ENCODE measurements around the gene PTPRN2.

The PTPRN2 gene

DNA sequence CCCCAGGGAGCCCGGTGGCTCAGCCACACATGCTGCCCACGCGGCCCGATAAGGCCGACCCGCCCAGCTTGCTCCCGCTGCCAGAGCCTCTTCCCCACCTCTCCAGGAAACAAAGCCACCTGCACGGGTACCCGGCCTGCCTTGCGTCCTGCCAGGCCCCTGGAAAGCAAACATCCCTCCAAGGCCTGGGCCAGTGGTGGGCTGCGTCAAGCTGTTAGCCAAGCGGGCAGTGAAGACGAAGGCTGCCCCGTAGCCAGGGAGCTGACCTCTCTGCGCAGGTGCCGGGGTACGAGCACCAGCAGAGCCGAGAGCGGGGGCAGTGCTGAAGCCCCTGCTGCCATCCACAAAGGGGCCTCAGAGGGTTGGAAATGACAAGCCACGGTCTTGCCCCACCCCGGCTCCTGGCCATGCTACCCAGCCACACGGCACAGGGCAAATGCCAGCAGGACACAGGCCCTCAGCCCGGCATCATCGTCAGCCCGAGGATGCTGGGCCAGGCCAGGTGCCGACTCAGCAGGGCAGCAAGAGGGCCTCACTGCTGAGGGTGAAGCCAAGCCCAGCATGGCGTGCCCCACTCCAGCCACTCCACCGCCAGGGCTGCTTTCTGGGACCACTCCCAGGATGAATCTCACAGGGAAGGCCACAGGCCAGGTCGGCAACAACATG, 140.0 kb downstream of the PTPRN2 start:
- Histone ChIP-seq H3K9ac (ENCODE audit: low read depth, low read length) (no peak overlapping the region), H3K9me3 (replicated peaks; ENCODE audit: low read length) (no peaks in the 10 kb centered on the region), H3K36me3 (ENCODE audit: insufficient read depth, low read length) (no peaks in the 10 kb centered on the region), H3K4me2 (ENCODE audit: low read length) (no peak overlapping the region), H3K4me1 (ENCODE audit: control insufficient read depth, insufficient read depth, low read length) (no peaks in the 10 kb centered on the region), H3K27me3 (ENCODE audit: control insufficient read depth, insufficient read depth, low read length) (no peaks in the 10 kb centered on the region), H3K4me3 (ENCODE audit: low read length) (no peak overlapping the region)

DNA sequence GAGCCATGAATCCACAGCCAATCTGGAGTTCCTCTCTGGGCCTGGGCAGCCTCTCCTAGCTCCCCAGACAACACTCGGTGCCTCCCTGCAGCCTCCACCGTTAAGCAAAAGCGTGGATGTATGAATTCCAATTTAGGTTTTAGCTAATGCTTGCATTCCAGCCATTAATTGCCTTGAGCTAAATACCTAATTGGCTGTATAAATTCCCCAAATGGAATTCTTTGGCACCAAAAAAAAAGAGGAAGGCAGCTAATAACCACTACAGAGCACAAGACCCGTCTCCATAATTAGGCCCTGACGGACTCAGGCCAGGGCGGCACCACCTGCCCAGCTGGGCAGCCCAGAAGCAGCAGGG, 140.5 kb downstream of the PTPRN2 start:
- Histone ChIP-seq H3K4me3 (ENCODE audit: low read length) (no peak overlapping the region), H3K4me1 (ENCODE audit: control insufficient read depth, insufficient read depth, low read length) (no peaks in the 10 kb centered on the region), H3K4me2 (ENCODE audit: low read length) (no peak overlapping the region), H3K9me3 (replicated peaks; ENCODE audit: low read length) (no peaks in the 10 kb centered on the region), H3K36me3 (ENCODE audit: insufficient read depth, low read length) (no peaks in the 10 kb centered on the region), H3K27me3 (ENCODE audit: control insufficient read depth, insufficient read depth, low read length) (no peaks in the 10 kb centered on the region), H3K9ac (ENCODE audit: low read depth, low read length) (no peak overlapping the region)

DNA sequence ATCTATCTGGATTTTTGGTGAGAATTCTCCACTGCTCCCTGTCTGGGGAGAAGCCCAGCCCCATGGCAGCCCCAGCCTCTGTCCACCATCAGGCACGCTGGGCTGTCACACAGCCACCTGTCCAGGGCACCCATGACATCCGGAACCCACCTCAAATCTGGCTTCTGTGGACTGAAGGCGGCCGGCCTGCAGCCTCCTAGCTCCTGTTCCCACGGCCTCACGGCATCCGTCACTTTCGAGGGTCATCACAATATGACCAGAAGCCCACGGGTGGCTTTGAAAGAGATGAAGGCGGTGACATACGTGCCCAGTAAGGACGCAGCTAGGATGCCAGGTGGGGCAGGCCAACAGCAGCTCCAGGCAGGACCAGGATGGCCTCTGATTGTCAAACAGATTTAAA, 140.9 kb downstream of the PTPRN2 start:
- Histone ChIP-seq H3K4me3 (ENCODE audit: low read length) (no peak overlapping the region), H3K9ac (ENCODE audit: low read depth, low read length) (no peak overlapping the region), H3K4me1 (ENCODE audit: control insufficient read depth, insufficient read depth, low read length) (no peaks in the 10 kb centered on the region), H3K27me3 (ENCODE audit: control insufficient read depth, insufficient read depth, low read length) (no peaks in the 10 kb centered on the region), H3K4me2 (ENCODE audit: low read length) (no peak overlapping the region), H3K36me3 (ENCODE audit: insufficient read depth, low read length) (no peaks in the 10 kb centered on the region), H3K9me3 (replicated peaks; ENCODE audit: low read length) (no peaks in the 10 kb centered on the region)

DNA sequence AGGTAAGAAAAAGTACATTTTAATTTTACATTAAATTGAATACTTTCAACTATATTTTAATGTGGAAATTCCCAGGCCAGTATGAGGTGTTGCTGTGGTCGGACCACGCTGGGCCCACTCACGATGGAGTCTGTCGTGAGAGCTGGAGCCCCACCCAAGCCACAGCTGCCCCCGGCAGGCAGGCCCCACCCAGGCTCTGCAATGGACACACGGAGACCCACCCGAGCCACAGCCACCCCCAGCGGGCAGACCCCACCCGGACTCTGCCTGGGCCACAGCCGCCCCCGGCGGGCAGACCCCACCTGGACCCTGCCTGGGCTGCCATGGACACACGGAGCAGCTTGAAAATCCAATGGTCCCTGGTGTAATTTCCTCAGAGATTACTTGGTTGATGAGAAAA, 141.3 kb downstream of the PTPRN2 start:
- Histone ChIP-seq H3K4me3 (ENCODE audit: low read length) (no peak overlapping the region), H3K36me3 (ENCODE audit: insufficient read depth, low read length) (no peaks in the 10 kb centered on the region), H3K9me3 (replicated peaks; ENCODE audit: low read length) (no peaks in the 10 kb centered on the region), H3K27me3 (ENCODE audit: control insufficient read depth, insufficient read depth, low read length) (no peaks in the 10 kb centered on the region), H3K4me2 (ENCODE audit: low read length) (no peak overlapping the region), H3K9ac (ENCODE audit: low read depth, low read length) (no peak overlapping the region), H3K4me1 (ENCODE audit: control insufficient read depth, insufficient read depth, low read length) (no peaks in the 10 kb centered on the region)

DNA sequence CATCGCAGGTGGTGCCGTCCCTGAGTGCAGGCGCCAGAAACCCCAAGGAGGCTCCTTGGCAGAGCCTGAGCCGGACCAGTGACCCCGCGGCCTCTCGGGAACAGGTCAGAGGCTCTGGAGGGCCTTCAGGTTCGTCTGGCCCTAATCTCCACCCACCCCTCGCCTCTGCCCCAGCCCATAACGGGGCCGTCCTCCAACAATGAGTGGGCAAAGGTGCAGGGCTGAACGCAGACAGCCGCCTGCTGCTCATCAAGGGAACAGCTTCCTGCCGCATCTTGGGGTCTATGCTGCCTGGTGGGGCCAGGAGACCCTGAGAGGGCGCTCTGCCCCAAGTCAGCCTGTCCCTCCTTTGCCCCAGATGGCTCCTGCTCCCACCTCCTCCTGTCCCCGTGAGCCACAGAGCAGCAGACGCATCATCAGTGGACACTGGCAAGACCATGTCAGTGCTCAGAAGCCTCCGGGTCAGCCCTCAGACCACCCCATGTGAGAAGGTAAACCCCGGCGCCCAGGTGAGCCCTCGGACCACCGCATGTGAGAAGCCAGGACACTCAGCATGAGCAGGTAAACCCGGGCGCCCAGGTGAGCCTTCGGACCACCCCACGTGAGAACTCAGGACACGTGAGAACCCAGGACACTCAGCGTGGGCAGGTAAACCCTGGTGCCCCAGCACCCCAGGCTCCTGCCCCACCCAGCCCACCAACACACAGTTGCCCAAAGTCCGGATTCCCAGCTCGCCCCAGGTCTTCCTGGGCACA, 142.0 kb downstream of the PTPRN2 start:
- Histone ChIP-seq H3K4me3 (ENCODE audit: low read length) (no peak overlapping the region), H3K27me3 (ENCODE audit: control insufficient read depth, insufficient read depth, low read length) (no peaks in the 10 kb centered on the region), H3K36me3 (ENCODE audit: insufficient read depth, low read length) (no peaks in the 10 kb centered on the region), H3K4me1 (ENCODE audit: control insufficient read depth, insufficient read depth, low read length) (no peaks in the 10 kb centered on the region), H3K4me2 (ENCODE audit: low read length) (no peak overlapping the region), H3K9ac (ENCODE audit: low read depth, low read length) (no peak overlapping the region), H3K9me3 (replicated peaks; ENCODE audit: low read length) (no peaks in the 10 kb centered on the region)

DNA sequence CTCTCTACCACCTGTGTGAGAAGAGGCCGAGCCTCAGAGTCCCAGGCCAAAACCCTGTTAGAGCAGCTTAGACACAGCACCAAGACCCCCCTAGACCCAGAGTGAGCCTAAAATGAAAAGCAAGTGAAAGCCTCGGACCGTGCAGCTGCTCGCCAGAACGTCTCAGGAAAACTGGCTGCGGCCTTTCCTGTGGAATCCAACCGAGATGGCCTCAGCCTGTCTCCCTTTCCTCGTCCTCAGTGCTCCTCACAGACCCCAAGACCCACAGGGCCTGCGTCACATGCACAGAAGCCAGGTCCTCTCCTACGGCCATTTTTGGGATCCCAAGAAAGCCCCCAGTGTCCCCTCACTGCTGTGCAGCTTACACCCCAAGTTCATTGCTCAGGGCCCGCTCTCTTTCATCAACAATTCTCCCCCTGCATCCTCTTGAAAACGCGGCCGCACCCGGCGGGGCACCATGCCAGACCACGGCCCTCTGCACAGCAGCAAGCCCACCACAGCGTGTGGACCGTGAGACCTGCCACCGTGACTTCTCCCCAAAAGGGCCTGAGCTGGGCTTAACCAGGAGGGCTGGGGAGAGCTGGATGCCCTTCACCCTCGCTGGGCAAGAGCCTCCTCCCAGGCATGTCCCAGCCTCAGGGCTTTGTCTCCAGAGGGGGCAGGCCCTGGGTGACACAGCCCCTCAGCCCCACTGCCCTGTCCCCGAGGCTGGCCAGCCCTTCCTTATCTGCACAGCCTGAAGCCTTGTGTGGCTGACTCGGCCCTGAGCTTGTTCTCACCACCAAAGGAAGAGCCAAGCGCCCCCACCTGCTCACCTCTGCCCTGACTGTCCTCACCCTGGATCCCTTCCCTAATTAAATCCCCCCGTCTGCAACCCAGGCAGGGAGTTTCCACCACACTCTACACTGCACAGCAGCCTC, 142.9 kb downstream of the PTPRN2 start:
- Histone ChIP-seq H3K4me1 (ENCODE audit: control insufficient read depth, insufficient read depth, low read length) (no peaks in the 10 kb centered on the region), H3K27me3 (ENCODE audit: control insufficient read depth, insufficient read depth, low read length) (no peaks in the 10 kb centered on the region), H3K9me3 (replicated peaks; ENCODE audit: low read length) (no peaks in the 10 kb centered on the region)

DNA sequence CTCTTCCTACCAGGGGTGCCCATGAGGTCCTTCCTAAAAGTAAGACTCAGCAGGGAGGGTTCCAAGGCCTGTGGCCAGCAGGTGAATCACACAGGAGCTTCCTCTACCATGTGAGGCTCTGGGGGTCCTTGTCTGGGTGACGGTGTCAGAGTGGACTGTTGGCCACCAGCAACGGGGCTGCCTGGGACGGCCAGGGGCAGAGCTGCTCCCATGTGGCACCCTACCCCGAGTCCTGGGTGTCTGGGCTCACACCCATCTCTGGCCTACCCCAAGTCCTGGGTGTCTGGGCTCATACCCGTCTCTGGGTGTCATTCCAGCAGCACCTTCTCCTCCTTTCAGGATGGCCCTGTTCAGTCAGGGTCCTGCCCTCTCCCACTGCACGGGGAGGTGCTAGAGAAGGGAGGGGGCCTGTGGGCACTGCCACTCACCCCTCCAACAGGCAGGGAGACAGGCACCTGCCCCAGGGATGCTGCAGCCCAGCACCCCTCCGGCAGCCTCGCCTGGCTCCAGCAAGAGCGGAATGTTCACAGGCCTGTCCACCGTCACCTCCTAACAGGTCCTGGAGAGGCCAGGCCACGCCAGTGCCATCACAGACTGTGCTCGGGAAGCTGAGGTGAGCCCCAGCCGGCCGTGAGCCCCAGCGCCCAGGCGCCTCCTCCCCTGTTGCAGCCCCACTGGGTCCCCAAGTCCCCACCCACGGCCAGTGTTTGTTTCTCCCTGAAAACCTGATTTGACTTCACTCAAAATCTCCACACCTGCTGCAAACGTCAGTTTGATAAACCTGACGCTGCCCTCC, 143.7 kb downstream of the PTPRN2 start:
- no peaks in the 10 kb centered on the region for H3K27me3 ChIP-seq (ENCODE audit: control insufficient read depth, insufficient read depth, low read length)
- no peak overlapping the region for H3K9ac ChIP-seq (ENCODE audit: low read depth, low read length)
- no peaks in the 10 kb centered on the region for H3K9me3 ChIP-seq (replicated peaks; ENCODE audit: low read length)
- no peak overlapping the region for H3K4me2 ChIP-seq (ENCODE audit: low read length)
- H3K4me1 ChIP-seq (ENCODE audit: control insufficient read depth, insufficient read depth, low read length): no peaks in the 10 kb centered on the region
- no peak overlapping the region for H3K4me3 ChIP-seq (ENCODE audit: low read length)
- H3K36me3 ChIP-seq (ENCODE audit: insufficient read depth, low read length): no peaks in the 10 kb centered on the region

More for the DNA sequence above, 142.9 kb downstream of the PTPRN2 start:
- Histone ChIP-seq H3K9ac (ENCODE audit: low read depth, low read length) (no peak overlapping the region), H3K4me2 (ENCODE audit: low read length) (no peak overlapping the region), H3K4me3 (ENCODE audit: low read length) (no peak overlapping the region), H3K36me3 (ENCODE audit: insufficient read depth, low read length) (no peaks in the 10 kb centered on the region)

DNA sequence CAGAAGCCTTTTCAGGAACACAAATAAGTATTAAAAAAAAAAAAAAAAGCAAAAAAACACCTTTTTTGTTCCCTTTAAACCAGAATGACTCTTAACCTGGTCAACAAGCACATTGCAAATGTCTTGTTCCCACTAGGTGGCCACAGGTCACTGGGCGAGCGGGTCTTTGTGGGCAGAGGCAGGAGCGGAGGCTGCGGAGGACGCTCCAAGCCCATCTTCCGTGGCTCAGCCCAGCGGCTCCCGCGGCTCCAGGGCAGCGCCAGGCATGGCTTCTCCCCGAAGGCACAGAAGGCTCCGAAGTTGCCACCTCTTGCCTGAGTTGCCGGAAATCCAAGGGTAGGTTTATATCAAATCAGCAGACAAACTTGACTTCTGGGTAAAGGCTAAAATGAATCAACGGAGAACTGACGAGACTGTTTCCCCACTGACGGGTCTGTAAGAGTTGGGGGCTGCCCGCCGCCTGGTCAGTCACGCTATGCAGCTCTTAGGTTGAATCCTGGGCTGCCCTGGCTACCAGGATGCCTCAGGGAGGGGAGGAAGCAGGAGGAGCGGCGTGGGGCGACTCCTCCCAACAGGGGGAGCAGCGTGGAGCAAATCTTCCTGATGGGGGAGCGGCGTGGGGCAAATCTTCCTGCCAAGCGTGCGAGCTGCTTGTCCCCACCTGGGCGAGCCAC, 144.5 kb downstream of the PTPRN2 start:
- Histone ChIP-seq H3K4me1 (ENCODE audit: control insufficient read depth, insufficient read depth, low read length) (no peaks in the 10 kb centered on the region), H3K9ac (ENCODE audit: low read depth, low read length) (no peak overlapping the region), H3K36me3 (ENCODE audit: insufficient read depth, low read length) (no peaks in the 10 kb centered on the region), H3K4me2 (ENCODE audit: low read length) (no peak overlapping the region), H3K27me3 (ENCODE audit: control insufficient read depth, insufficient read depth, low read length) (no peaks in the 10 kb centered on the region), H3K4me3 (ENCODE audit: low read length) (no peak overlapping the region), H3K9me3 (replicated peaks; ENCODE audit: low read length) (no peaks in the 10 kb centered on the region)

DNA sequence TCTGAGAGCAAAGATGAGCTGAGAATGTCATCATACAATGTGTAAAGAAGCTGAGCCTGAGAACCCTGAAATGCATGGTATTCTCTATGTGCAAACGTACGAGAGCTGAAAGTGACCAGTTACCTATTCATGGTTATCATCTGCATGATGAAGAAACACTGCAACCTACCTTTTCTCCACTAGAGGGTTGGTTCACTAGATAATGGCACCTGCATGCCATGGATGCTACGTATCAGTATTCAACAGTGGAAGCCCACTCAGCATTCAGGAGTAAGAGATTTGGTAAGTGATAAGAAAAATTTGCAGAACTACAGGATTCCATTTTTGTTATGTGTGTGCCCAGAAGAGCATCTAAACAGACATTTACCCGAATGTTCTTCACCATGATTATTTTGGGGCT, 145.4 kb downstream of the PTPRN2 start:
- Histone ChIP-seq H3K4me3 (ENCODE audit: low read length) (no peak overlapping the region), H3K9me3 (replicated peaks; ENCODE audit: low read length) (no peaks in the 10 kb centered on the region), H3K9ac (ENCODE audit: low read depth, low read length) (no peak overlapping the region), H3K36me3 (ENCODE audit: insufficient read depth, low read length) (no peaks in the 10 kb centered on the region), H3K4me2 (ENCODE audit: low read length) (no peak overlapping the region), H3K4me1 (ENCODE audit: control insufficient read depth, insufficient read depth, low read length) (no peaks in the 10 kb centered on the region), H3K27me3 (ENCODE audit: control insufficient read depth, insufficient read depth, low read length) (no peaks in the 10 kb centered on the region)

DNA sequence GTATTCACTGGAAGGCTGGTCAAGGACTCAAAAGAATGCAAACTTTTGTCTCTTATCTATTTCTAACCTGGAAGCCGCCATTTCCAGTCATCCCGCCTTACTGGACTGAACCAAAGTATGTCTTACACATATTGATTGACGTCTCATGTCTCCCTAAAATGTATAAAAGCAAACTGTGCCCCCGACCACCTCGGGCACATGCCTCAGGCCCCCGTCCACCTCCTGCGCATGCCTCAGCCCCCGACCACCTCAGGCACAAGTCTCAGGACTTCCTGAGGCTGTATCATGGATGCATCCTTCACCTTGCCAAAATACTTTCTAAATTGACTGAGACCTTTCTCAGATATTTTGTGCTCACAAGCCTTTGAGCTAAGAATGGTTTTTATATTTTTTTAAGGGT, 148.6 kb downstream of the PTPRN2 start:
- no peak overlapping the region for H3K9ac ChIP-seq (ENCODE audit: low read depth, low read length)
- no peaks in the 10 kb centered on the region for H3K36me3 ChIP-seq (ENCODE audit: insufficient read depth, low read length)
- no peaks in the 10 kb centered on the region for H3K4me1 ChIP-seq (ENCODE audit: control insufficient read depth, insufficient read depth, low read length)
- no peak overlapping the region for H3K4me3 ChIP-seq (ENCODE audit: low read length)
- no peaks in the 10 kb centered on the region for H3K9me3 ChIP-seq (replicated peaks; ENCODE audit: low read length)
- H3K27me3 ChIP-seq (ENCODE audit: control insufficient read depth, insufficient read depth, low read length): no peaks in the 10 kb centered on the region
- no peak overlapping the region for H3K4me2 ChIP-seq (ENCODE audit: low read length)
